Fibroblast of pulmonary artery (primary cell): ENCODE results near the gene SYT2.
"Not testable (repeated sequence)": the region's sequence is repeated elsewhere in the genome, so short reads cannot be mapped to it uniquely, and the experiment has no call there.

Experiments
- DNase-seq: peaks from one replicate; pipeline ENCODE4 v3.0.0-alpha.2; 2010; ENCODE audit warnings: low read depth
- H3K4me3 ChIP-seq: replicated peaks from 2 replicates; pipeline ENCODE4 v1.5.1; 2011; ENCODE audit warnings: low read depth, mild to moderate bottlenecking, control low read depth, low read length, moderate library complexity
- TF ChIP-seq, protein P1 (sequence below): IDR thresholded peaks from 2 replicates; pipeline ENCODE4 v1.5.1; 2011; ENCODE audit warnings: mild to moderate bottlenecking, control low read depth, low read length, inconsistent platforms; ENCODE audit errors: missing control alignments

SYT2 gene

DNA sequence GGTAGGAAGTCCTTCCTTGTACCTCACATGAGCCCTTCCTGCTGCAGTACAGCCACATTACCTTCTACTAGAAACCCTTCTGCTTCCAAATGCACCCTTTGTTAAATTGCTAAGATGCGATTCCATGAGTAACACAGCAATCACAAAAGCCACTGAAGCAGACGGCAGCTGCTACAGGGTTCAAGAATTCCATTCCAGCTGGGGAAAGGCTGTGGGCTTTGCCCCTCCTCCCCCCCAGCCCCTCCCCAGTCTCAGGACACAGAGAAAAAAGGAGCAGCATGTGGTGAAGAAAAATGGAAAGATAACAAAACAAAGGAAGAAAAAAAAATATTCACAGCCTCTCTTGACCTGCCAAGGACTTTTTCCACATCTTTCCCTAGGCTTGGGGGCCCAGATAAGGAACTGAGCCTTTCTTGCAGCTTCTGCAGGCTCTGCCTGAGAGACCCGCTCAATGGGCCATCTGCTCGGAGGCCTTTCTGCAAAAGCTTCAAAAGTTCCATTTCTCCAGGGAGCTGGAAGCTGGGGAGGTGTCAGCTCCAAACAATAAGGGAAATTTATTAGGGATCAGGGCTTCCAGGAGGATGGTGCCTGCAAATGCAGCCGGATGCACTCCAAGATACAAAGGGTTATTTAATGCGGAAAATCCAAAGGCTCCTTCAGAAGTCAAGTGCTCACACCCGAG is 72.1 kb downstream of the SYT2 start:
- TF ChIP-seq, protein P1, sequence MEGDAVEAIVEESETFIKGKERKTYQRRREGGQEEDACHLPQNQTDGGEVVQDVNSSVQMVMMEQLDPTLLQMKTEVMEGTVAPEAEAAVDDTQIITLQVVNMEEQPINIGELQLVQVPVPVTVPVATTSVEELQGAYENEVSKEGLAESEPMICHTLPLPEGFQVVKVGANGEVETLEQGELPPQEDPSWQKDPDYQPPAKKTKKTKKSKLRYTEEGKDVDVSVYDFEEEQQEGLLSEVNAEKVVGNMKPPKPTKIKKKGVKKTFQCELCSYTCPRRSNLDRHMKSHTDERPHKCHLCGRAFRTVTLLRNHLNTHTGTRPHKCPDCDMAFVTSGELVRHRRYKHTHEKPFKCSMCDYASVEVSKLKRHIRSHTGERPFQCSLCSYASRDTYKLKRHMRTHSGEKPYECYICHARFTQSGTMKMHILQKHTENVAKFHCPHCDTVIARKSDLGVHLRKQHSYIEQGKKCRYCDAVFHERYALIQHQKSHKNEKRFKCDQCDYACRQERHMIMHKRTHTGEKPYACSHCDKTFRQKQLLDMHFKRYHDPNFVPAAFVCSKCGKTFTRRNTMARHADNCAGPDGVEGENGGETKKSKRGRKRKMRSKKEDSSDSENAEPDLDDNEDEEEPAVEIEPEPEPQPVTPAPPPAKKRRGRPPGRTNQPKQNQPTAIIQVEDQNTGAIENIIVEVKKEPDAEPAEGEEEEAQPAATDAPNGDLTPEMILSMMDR, result no peak
- H3K4me3 ChIP-seq, result no peak overlapping the region
- DNase-seq, result no peak

DNA sequence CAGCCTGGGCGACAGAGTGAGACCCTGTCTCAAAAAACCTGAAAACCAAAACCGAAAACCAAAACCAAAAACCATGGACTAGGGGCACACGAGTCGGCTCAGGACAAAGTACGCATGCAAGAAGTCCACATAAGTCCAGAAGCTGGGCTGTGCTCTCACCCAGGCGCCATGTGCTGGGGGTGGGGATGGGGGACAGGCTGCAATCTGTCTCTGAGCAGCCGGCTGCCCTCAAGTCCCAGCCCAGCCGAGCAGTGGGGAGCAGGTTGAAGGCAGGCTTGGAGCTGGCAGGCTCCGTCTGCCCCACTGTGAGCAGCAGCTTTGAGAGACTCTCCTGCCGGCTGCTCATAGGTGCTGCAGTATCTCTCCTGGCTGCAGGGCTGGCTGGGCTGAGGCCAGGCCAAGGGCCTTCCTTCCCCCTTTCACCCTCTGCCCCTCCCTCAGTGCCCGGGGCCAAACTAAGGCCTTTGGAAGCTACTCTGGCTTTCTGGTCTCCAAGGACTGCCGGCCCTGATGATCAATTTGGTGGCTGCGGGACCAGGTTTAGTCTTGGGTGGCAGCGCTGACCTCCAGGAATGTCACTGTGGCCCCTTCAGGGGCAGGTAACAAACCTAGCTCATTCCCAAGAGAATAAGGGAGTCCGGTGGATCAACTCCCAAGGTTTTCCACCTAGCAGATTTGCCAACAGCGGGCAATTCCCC is 72.8 kb downstream of the SYT2 start:
- H3K4me3 ChIP-seq, result not testable (repeated sequence)

DNA sequence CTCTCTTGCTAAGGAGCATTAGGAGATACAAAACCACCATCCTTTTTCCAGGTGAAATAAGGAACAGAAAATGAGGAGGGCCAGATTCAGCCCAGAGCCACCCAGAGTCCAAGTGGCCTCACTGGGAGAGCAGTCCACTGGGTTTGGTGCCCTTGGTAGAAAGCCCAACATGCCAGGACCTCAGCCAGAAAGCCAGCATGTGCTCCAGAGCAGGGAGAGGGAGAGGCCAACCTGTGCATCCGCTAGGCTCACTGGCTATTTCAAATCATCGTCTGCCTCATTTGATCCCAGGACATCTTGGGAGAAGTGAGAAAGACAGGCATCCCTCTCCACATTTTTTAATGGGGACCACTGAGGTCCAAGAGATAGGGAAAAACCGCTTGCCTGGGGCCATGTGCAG is 74.1 kb downstream of the SYT2 start:
- H3K4me3 ChIP-seq, result not testable (repeated sequence)

More for the DNA sequence above, 72.8 kb downstream of the SYT2 start:
- not testable (repeated sequence) for DNase-seq

DNA sequence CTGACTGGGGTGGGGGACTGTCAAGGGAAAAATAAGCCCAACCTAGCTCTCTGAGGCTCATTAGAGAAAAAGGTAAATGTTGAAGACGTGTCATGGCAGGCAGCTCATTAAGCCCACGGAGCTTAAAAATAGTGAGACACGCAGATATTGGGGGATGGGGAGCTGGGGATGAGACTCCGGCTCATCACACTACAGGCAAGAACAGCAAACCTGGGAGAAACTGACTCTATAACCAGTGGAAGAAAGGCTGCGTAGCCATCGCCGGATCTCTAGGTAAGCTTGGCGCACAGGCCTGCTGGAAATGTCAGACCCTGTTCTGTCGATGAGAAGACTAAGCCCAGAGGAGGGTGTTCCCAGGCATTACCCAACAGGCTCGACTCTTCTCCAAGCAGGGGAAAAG is 78.0 kb downstream of the SYT2 start:
- no peak for DNase-seq
- H3K4me3 ChIP-seq, result no peak overlapping the region
- TF ChIP-seq, protein P1, result no peak

More for the DNA sequence above, 74.1 kb downstream of the SYT2 start:
- not testable (repeated sequence) for DNase-seq

DNA sequence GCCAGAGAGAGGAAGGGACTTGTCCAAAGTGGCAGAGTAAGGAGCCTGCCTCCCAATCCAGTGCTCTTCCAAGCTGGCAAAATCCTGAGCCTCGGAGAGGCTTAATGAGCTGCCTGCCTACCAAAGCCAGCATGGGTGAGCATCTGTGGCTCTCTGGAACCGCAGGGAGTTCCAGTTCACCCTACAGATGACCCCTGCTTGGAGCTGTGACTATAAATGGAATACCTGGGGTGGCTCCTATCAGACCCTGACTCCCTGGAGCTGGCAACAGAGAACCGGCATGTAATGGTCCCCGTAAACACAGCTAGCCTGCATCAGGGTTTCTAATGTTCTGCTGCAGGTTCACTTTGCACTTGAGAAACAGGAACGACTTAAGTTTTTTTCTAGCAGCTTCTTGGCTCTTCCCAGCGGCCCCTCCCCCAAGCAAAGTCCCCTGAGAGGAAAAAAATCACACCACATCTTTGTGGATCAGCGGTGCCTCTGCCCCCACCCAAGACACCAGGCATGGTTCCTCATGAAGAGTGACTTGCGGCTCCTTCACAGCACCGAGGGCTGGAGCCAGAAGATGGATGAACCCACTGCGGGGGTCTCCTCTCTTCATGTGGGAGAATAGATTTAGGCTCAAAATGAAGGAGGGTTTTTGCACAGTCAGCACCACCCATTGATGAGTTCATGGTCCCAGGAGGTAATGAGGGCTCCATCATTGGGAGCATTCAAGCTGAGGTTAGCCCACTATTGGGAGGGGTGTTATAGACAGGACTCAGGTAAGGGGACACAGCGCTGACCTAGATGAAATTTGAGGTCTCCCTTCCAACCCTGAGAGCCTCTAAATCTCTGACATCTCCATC is 79.0 kb downstream of the SYT2 start:
- no peak overlapping the region for H3K4me3 ChIP-seq
- DNase-seq, result no peak
- TF ChIP-seq, protein P1, result no peak

DNA sequence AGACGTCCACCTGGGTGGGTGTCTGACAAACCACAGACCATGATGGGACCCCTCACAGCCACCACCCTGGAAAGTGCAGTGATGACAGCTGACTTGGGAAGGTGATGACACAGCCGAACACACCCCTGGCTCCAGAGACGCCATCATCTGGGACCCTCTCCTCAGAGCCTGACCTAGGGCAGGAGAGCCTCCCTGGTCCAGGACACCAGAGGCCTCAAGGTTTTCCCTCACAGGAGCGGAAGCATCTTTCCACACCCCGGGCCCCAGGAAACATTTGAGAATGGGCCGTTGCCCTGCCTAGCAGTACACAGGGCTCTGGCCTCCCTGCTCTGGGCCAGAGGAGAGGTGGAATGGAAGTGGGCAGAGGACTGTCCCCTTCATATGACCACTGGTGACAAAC is 79.7 kb downstream of the SYT2 start:
- TF ChIP-seq, protein P1, result no peak
- no peak for DNase-seq
- no peak overlapping the region for H3K4me3 ChIP-seq

DNA sequence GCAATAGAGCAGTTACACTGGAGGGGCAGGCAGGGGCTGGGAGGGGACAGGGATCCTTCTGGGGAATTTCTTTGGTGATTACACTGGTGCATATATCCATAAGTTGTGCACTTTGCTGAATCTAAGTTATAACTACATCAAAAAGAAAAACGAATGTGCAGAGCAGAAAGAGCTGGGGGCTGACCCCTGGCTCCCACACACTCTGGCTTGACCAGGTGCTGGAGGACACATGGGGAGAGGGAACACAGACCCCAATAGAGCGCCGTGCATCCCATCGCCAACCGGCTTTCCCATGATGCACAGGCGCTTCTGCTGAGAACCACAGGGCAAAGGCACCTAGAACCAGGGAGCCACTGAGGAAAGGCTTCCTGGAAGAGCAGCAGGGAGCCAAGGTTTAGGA is 80.2 kb downstream of the SYT2 start:
- DNase-seq, H3K4me3 ChIP-seq: not testable (repeated sequence)

DNA sequence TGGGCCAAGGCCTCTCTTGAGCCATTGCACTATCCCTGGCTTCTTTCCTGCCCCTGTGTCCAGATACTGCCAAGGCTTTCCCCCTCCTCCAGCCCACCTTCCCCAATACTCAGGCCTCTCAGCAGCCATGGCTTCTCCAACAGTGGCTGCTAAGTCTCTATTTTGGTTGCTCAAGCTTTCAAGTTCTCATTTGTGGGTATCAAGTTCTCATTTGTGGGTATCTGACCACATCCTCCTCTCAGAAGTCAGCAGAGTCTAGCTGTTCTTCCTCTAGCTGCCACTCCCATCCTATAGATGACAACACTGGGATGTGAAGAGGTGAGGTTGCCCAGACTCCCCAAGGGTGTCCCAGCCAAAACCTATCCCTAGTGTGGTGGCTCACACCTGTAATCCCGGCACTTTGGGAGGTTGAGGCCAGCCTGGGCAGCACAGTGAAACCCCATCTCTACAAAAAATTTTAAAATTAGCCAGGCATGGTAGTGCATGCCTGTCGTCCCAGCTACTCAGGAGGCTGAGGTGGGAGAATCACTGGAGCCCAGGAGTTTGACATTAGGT is 80.9 kb downstream of the SYT2 start:
- DNase-seq, H3K4me3 ChIP-seq: not testable (repeated sequence)
